Panc1 (cell line): ENCODE data around the gene PDZD8. TPM values are rescaled to one million over a fixed set of nuclear protein-coding genes. Genes with fewer than 3 reads are reported as not detected.

Experiments
- ATAC-seq: fragments of 200-7000 bp; cut with Tn5 transposase; 2 replicates; pipeline ENCODE4 v1.9.1; 2020; ENCODE audit warnings: mild to moderate bottlenecking, moderate library complexity
- BruUV-seq: library from RNA; stranded (reverse); fragments of 400-500 nt; replicated peaks from 2 replicates; lab custom pipeline; 2021; lab: Mats Ljungman, UMichigan
- CTCF ChIA-PET: fragments of 300-600 bp; sonication (Branson Sonifier 250); formaldehyde crosslinking; loops from one replicate; lab custom pipeline; 2022; ENCODE audit warnings: antibody characterized with exemption; lab: Charles Lee
- POLR2A ChIA-PET: fragments of 300-600 bp; sonication (Branson Sonifier 250); formaldehyde crosslinking; loops from one replicate; lab custom pipeline; 2022; ENCODE audit warnings: antibody characterized with exemption; lab: Charles Lee
- DNase-seq: peaks from one replicate; pipeline ENCODE4 v3.0.0-alpha.2; 2010; ENCODE audit warnings: low read depth, low spot score
- H3K27ac ChIP-seq: 2 replicates; pipeline ENCODE4 v1.5.1; 2011; ENCODE audit warnings: mild to moderate bottlenecking, low read length, inconsistent platforms
- H3K27me3 ChIP-seq: fragments of 200-500 bp; sonication (Bioruptor generic); 2 replicates; pipeline ENCODE4 v1.6.0; 2014; ENCODE audit warnings: low read length, inconsistent platforms; ENCODE audit not compliant: control insufficient read depth, insufficient read depth
- H3K36me3 ChIP-seq: fragments of 200-500 bp; sonication (Bioruptor generic); 2 replicates; pipeline ENCODE4 v1.5.1; 2014; ENCODE audit warnings: inconsistent platforms, mild to moderate bottlenecking, low read length, moderate library complexity; ENCODE audit not compliant: control insufficient read depth, insufficient read depth
- H3K4me1 ChIP-seq: 2 replicates; pipeline ENCODE4 v1.5.1; 2011; ENCODE audit warnings: inconsistent platforms, mild to moderate bottlenecking, low read length, moderate library complexity; ENCODE audit not compliant: control insufficient read depth, insufficient read depth
- H3K4me3 ChIP-seq, 2 experiments: 2 replicates each; pipeline ENCODE4 v1.5.1; 2011 to 2012; ENCODE audit warnings: low read depth in 2 of 2, low read length in 2 of 2, mild to moderate bottlenecking in 2 of 2, inconsistent platforms in 1 of 2, moderate library complexity in 1 of 2
- H3K9me3 ChIP-seq: fragments of 200-500 bp; sonication (Bioruptor generic); 2 replicates; pipeline ENCODE4 v1.5.1; 2014; ENCODE audit warnings: low read depth, mild to moderate bottlenecking, inconsistent platforms, low read length, moderate library complexity; ENCODE audit not compliant: control insufficient read depth, insufficient read depth
- CTCF ChIP-seq: fragments of 450-650 bp; IDR thresholded peaks from 2 replicates; pipeline ENCODE4 v1.5.1; 2017; ENCODE audit warnings: mild to moderate bottlenecking
- POLR2AphosphoS5 ChIP-seq: IDR thresholded peaks from 2 replicates; pipeline ENCODE4 v1.6.1; 2012; ENCODE audit warnings: mild to moderate bottlenecking, low read depth, low read length, moderate library complexity
- REST ChIP-seq, 2 experiments: IDR thresholded peaks; 2 replicates each; pipeline ENCODE4 v1.6.1; 2011 to 2012; ENCODE audit warnings: low read depth in 2 of 2, control low read depth in 1 of 2, low read length in 1 of 2, mild to moderate bottlenecking in 1 of 2, moderate library complexity in 1 of 2; ENCODE audit not compliant: insufficient read depth in 1 of 2
- SIN3A ChIP-seq: IDR thresholded peaks from 2 replicates; pipeline ENCODE4 v1.6.1; 2012; ENCODE audit warnings: low read depth, mild to moderate bottlenecking, low read length, moderate library complexity, borderline replicate concordance; ENCODE audit not compliant: insufficient read depth
- TCF7L2 ChIP-seq: IDR thresholded peaks from 2 replicates; pipeline ENCODE4 v1.6.1; 2011; ENCODE audit warnings: mild to moderate bottlenecking, low read depth, low read length, inconsistent platforms
- in situ Hi-C: cut with HindIII; loops from 2 replicates; pipeline ENCODE4 v1.10.0; 2016; ENCODE audit warnings: low sequenced_read_pairs, low pct_unique_long_range_greater_than_20kb
- intact Hi-C: fragments of 100-400 bp; cut with micrococcal nuclease; formaldehyde crosslinking; loops from one replicate; pipeline ENCODE4 v1.10.0; 2022; ENCODE audit not compliant: unreplicated experiment
- total RNA-seq: library from RNA; stranded (reverse); gene quantifications from one replicate; pipeline ENCODE4 v1.2.1, GENCODE V29; 2021; ENCODE audit not compliant: unreplicated experiment

PDZD8 gene
- total RNA-seq, 1 experiment from 2014 or later, result 44.7 TPM

GRCh38 chr10:117411479-117412399 lies 36.5 kb upstream of the PDZD8 start:
- DNase-seq (no peak), ATAC-seq (peak; percentile 52; the same call in 1 of the 2 replicates)
- H3K36me3 ChIP-seq, result no peaks in the 10 kb centered on the region
- in situ Hi-C loops, result no loop called here
- TF ChIP-seq CTCF (no peak), SIN3A (no peak), POLR2AphosphoS5 (no peak), REST (IDR thresholded peaks at IDR 0.05; ENCODE audit: insufficient read depth in 1 of 2, low read depth in 2 of 2, low read length in 1 of 2) (no peak), TCF7L2 (no peak)
- CTCF ChIA-PET, result interaction anchor here (0.7 kb wide), 1 partner anchor 93 kb away, joined by 3 read pairs; no protein-coding TSS in a partner anchor
- H3K4me3 ChIP-seq, result no peak overlapping the region
- no TSS peak for BruUV-seq
- POLR2A ChIA-PET, result no interaction called here
- intact Hi-C loops, result no loop called here
- no peaks in the 10 kb centered on the region for H3K9me3 ChIP-seq
- H3K27ac ChIP-seq, result no peak overlapping the region
- H3K4me1 ChIP-seq, result 0 out of 2 replicates have a peak, but pooled peaks cover 2% of the 10 kb centered on the region
- H3K27me3 ChIP-seq, result no peaks in the 10 kb centered on the region; the same call in 1 of the 2 replicates

GRCh38 chr10:117410557-117410956 lies 35.3 kb upstream of the PDZD8 start:
- Histone ChIP-seq H3K27ac (no peak overlapping the region), H3K36me3 (no peaks in the 10 kb centered on the region), H3K27me3 (no peaks in the 10 kb centered on the region; the same call in 1 of the 2 replicates), H3K4me3 (no peak overlapping the region), H3K9me3 (no peaks in the 10 kb centered on the region), H3K4me1 (0 out of 2 replicates have a peak, but pooled peaks cover 2% of the 10 kb centered on the region)
- CTCF ChIA-PET, result no interaction called here
- intact Hi-C loops, result no loop called here
- no peak for ATAC-seq
- POLR2A ChIA-PET, result no interaction called here
- TF ChIP-seq CTCF (no peak), TCF7L2 (no peak), REST (IDR thresholded peaks at IDR 0.05; ENCODE audit: insufficient read depth in 1 of 2, low read depth in 2 of 2, low read length in 1 of 2) (no peak), POLR2AphosphoS5 (no peak), SIN3A (no peak)
- DNase-seq, result no peak
- BruUV-seq, result no TSS peak
- in situ Hi-C loops, result no loop called here
